Measurements from ENCODE around the gene PLEKHN1.

GRCh38 chr1:938711-939489 is 27.4 kb upstream of the PLEKHN1 start:
- no peak for TF ChIP-seq CTCF (IDR thresholded peaks at IDR 0.05; ENCODE audit: borderline replicate concordance, extremely low read depth, low read length, poor library complexity, severe bottlenecking)
- no peak for TF ChIP-seq EZH2 (IDR thresholded peaks at IDR 0.05; ENCODE audit: borderline replicate concordance, low read depth, low read length, severe bottlenecking)
